ENCODE measurements around the gene MATN3.

- TF ChIP-seq CTCF (IDR thresholded peaks at IDR 0.05; ENCODE audit: low read depth, low read length) (peak; percentile 65), EZH2phosphoT487 (IDR thresholded peaks at IDR 0.05; ENCODE audit: low read depth) (no peak)
Observed at GRCh38 chr2:20015482-20016083, 3.1 kb upstream of the MATN3 start.

Measured in OCI-LY3 (cell line).